Stimulated activated naive CD4-positive, alpha-beta T cell treated with Interleukin-2 at 50 U/mL for 16 hours (primary cell): ENCODE data around the gene SPC24.

Experiments
- DNase-seq: peaks from one replicate; lab custom pipeline; 2025; lab: John Stamatoyannopoulos, UW

SPC24 gene

GRCh38 chr19:11155373-11156120 lies at the start of gene SPC24:
Gene SPC24 (minus strand): TSS chr19:11155782. CDS start chr19:11155776, 6 bp downstream.
- peak; percentile 89 for DNase-seq

GRCh38 chr19:11204943-11205349 lies 49.4 kb upstream of the SPC24 start:
- DNase-seq = no peak

GRCh38 chr19:11204076-11204602 lies 48.6 kb upstream of the SPC24 start:
- no peak for DNase-seq

- peak; percentile 23 for DNase-seq
Measured at GRCh38 chr19:11203194-11204075, 47.9 kb upstream of the SPC24 start.

GRCh38 chr19:11202488-11203193 lies 47.1 kb upstream of the SPC24 start:
- no peak for DNase-seq

- no peak for DNase-seq
Measured at GRCh38 chr19:11201791-11202190, 46.2 kb upstream of the SPC24 start.

- DNase-seq = no peak
Measured at GRCh38 chr19:11200931-11201330, 45.3 kb upstream of the SPC24 start.

GRCh38 chr19:11200015-11200574 lies 44.5 kb upstream of the SPC24 start:
- no peak for DNase-seq

GRCh38 chr19:11199517-11199916 lies 43.9 kb upstream of the SPC24 start:
- DNase-seq = no peak

GRCh38 chr19:11198769-11199424 lies 43.3 kb upstream of the SPC24 start:
- no peak for DNase-seq

GRCh38 chr19:11198175-11198534 lies 42.6 kb upstream of the SPC24 start:
- no peak for DNase-seq

- DNase-seq = peak; percentile 63
Measured at GRCh38 chr19:11197291-11198174, 42.0 kb upstream of the SPC24 start, which contains the start of gene KANK2. Gene KANK2 (minus strand): TSS chr19:11197545. CDS start chr19:11194511, 3,034 bp downstream.

GRCh38 chr19:11196406-11197287 lies 41.1 kb upstream of the SPC24 start:
- no peak for DNase-seq

- DNase-seq = no peak
Measured at GRCh38 chr19:11195681-11196080, 40.1 kb upstream of the SPC24 start.

GRCh38 chr19:11194656-11195558 lies 39.3 kb upstream of the SPC24 start:
- DNase-seq = no peak

GRCh38 chr19:11194173-11194572 lies 38.6 kb upstream of the SPC24 start:
- no peak for DNase-seq

GRCh38 chr19:11192957-11193939 lies 37.7 kb upstream of the SPC24 start:
- no peak for DNase-seq
